ENCODE measurements around the gene IKZF5.

The IKZF5 gene

GRCh38 chr10:123008355-123009104, at the start of gene IKZF5, which contains the start of gene ACADSB:
IKZF5 (minus strand) TSS chr10:123008795; CDS start chr10:122998625, 10,170 bp downstream.
ACADSB (plus strand) TSS chr10:123009006; CDS start chr10:123009030, 24 bp downstream.
- peak; percentile 91 for DNase-seq

DNA sequence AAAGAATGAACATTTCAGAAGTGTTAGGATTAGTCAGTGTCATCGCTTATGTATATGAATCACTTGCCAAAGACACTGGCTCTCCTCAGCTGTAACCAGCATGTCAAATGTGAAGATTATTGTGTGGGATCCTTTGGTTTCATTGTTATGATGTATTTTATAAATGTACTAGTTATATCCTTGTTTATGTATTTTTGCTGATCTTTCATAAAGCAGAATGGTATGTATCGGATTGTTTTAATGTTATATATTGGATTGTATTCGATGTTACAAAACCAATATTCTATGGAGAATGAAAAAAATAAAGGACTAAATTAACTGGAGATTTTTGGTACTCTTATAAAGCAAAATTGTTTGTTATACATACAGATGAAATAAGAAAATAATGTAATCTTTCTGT, 49.4 kb upstream of the IKZF5 start:
- no peak for DNase-seq

GRCh38 chr10:123045961-123046731, 37.6 kb upstream of the IKZF5 start:
- no peak for DNase-seq

- no peak for DNase-seq
These were observed 35.8 kb upstream of the IKZF5 start for GRCh38 chr10:123044391-123044790.

GRCh38 chr10:123043409-123043925, 34.9 kb upstream of the IKZF5 start:
- no peak for DNase-seq

DNA sequence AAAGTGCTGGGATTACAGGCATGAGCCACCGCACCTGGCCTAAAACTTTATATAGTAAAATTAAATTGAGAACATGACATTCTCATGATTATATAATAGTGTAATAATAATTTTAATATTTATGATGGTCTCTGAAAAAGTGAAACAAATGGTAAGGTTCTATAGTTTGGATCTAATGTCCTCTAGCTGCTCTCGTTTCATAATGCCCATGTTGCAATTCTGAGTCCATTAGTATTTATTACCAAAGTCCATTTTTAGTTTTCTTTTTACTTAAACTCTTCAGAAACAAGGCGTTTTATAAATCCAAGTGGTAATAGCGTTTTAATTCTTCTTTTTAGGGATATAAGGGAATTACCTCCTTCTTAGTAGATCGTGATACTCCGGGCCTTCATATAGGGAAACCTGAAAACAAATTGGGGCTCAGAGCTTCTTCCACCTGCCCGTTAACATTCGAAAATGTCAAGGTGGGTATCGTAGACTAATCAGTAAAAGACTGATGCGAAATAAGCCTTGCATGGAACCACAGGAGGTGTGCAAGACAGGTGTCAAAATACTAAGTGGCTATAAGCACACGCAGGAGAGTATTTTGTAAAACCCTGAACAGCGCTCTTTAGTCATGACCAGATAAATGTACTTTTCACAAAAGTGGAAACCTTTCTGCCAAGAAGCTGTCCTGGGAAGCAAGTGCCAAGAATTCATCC, 34.3 kb upstream of the IKZF5 start:
- DNase-seq: no peak

GRCh38 chr10:123039632-123039930, 31.0 kb upstream of the IKZF5 start:
- DNase-seq: no peak

GRCh38 chr10:123038782-123039631, 30.4 kb upstream of the IKZF5 start:
- DNase-seq: no peak

- DNase-seq: no peak
These were observed 27.0 kb upstream of the IKZF5 start for GRCh38 chr10:123035467-123036086.

DNA sequence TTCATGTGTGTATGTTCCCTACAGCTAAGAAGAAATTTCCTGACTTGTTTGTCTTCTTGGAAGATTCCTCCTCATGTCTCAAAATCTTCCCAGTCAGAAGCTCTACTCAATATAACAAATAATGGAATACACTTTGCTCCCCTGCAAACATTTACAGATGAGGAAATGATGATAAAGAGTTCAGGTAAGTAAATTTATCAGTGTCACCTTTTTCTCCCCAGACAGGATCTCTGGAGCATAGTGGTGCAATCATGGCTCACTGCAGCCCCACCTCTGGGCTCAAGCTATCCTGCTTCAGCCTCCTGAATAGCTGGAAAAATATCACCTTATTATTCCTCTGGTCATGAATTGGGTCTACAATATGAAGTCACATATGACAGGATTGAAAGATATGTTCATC, 25.7 kb upstream of the IKZF5 start:
- no peak for DNase-seq

GRCh38 chr10:123031124-123031523, 22.5 kb upstream of the IKZF5 start:
- no peak for DNase-seq

- no peak for DNase-seq
These were observed 19.3 kb upstream of the IKZF5 start for GRCh38 chr10:123027861-123028260.

DNA sequence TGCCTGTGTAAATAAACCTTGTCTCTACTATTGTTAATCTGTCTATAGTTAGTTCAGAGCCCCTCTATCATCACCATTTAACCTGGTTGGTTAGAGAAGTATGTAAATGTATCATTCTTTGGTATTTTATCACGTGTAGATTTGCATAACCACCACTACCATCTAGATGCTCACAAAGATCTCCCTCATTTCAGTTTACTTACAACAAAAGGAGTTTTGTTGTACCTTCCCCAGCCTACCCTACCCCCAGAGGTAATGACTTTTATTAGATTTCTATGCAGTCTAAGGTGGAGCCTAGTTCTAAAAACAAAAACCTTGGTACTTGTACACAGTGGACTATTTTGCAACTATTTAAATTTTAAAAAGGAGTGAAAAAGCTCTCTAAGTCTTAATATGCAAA, 17.7 kb upstream of the IKZF5 start:
- DNase-seq: no peak

- no peak for DNase-seq
These were observed 15.9 kb upstream of the IKZF5 start for GRCh38 chr10:123024540-123024939.

DNA sequence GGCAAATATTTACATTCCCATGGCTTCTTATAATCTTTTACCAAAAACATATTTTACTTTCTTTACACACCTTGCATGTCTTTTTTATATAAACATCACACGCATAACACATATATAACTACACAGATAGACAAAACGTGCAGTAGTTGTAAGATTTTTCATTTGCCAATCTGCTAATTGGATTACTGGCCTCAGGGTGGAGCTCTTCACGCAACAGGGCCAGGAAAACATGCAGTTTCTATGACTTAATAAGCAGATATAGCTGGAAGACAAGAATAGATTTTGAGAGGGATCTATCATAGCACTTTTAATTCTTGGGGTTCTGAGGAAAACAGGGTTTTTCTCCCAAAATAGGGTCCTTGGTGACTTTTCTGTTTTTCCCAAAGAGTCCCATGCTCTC, 12.9 kb upstream of the IKZF5 start:
- DNase-seq: no peak

DNA sequence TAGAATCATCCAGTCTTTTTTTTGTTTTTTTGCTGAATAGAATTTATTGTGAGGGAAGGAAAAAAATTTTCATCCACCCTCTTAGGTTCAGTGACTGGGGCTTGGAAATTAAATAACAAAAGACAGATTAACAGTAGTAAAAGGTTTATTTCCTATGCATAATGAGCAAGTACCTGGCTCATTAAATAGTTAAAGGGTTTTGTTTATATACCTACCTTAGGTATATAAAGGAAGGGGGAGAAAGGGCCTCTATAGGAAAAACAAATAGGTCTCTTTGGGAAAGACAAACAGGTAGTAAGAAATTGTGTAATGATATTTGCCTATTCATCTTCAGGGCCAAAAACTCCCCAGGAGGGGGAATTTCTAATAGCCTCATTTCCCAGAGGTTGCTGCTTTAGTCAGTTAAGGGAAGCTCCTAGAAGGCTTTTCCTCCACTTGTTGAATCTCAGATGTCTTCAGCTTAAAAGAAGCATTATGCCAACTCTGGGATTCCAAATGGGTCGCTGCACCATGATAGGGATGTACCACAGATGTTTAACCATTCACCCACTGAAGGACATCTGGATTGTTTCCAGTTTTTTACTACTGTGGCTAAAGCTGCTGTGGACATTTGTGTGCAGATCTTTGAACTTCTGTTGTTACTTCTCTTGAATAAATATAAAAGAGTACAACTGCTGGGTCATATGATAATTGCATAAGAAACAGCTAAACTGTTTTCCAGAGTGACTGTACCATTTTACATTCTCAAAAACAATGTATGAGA, 11.5 kb upstream of the IKZF5 start:
- no peak for DNase-seq

- no peak for DNase-seq
These were observed 10.7 kb upstream of the IKZF5 start for GRCh38 chr10:123019264-123019663.

DNA sequence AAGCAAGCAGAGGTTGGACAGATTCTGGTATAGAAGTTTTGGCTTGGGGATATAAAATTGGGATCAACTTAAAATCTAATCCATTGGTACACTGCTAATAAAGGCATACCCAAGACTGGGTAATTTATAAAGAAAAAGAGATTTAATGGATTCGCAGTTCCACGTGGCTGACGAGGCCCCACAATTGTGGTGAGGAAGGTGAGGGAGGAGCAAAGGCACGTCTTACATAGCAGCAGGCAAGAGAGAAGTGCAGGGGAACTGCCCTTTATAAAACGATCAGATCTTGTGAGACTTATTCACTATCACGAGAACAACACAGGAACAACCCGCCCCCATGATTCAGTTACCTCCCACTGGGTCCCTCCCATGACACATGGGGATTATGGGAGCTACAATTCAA, 9.9 kb upstream of the IKZF5 start:
- DNase-seq: no peak

DNA sequence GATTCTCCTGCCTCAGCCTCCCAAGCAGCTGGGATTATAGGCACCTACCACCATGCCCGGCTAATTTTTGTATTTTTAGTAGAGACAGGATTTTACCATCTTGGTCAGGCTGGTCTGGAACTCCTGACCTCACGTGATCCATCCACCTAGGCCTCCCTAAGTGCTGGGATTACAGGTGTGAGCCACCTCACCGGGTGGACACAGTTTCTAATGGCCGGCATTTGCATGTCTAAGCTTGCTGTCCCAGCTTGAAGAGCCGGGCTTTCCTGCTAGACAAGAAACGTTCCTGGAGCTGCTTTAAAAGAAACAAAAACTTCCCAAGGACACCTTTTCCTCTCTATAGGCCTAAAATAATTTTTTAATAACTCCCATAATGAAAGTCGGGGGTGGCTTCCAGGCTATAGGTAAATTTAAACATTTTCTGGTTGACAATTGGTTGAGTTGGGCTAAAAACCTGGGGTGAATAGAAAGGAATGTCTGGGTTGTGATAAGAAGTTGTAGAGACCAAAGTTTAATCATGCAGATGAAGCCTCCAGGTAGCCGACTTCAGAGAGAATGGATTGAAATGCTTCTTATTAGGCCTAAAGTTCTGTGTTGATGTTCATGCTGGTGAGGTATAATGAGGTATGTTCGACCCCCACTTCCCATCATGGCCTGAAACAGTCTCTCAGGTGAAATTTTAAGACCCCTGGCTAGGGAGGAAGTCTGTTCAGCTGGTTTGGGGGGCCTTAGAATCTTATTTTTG, 9.0 kb upstream of the IKZF5 start:
- DNase-seq: no peak

GRCh38 chr10:123016228-123016627, 7.6 kb upstream of the IKZF5 start:
- no peak for DNase-seq

GRCh38 chr10:123014772-123015171, 6.2 kb upstream of the IKZF5 start:
- no peak for DNase-seq

Data from activated CD4-positive, CD25-positive, alpha-beta regulatory T cell treated with anti-CD3 and anti-CD28 coated beads, Interleukin-2, amount 50 U/mL, for 72 hours (primary cell).